GM21737 (cell line): ENCODE data around the gene ZFP62.
"Not testable (repeated sequence)": the region's sequence is repeated elsewhere in the genome, so short reads cannot be mapped to it uniquely, and the experiment has no call there.

ENCODE experiments used
- ATAC-seq: cut with Tn5 transposase; IDR thresholded peaks from one replicate; pipeline ENCODE4 v1.9.1; 2021; ENCODE audit warnings: mild to moderate bottlenecking, moderate library complexity; ENCODE audit not compliant: unreplicated experiment

ZFP62 gene

DNA sequence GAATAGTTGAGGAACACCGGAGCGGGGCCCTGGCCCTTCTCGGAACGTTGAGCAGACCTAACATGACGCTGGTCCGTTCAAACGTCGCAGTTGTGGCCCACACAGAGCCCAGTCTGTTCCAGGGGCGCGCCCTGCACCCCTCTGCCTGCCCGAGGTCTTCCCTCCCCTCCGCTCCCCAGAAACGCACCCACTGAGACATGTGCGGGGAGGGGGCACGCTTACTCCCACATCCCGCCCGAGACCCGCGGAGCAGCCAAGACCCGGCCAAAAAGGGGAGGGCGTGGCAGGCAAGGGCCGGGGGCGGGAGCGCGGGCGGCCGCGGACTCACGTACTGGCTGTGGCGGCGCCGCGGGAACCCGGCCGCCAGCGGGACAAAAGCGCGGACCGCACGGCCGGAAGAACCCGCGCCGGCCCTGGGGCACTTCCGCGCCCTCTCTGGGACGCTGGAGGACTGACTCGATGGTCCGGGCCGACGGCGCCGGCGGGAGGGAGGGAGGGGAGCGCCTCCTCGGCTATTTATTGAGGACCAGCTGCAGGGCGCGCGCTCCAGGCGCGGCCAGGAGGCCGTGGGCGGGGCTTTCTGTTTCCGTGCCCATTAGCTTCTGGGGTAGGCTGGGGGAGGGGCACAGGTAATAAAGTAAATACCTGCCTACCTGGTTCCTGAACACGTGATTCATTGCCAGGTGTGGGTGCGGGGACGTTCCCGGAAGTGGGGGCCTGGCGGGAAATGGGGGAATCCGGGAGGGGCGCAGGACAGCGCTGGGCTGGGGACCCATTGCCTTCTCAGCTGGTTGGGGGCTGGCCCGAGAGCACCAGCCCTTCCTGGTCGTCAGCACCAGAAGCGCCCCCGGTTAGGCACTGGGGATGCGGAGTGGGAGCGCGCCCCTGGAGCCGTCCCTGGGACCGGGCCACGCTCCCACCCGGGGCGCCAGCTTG lies at the start of gene ZFP62:
ZFP62 (minus strand) TSS at position 390 of the 936 bp plus-strand sequence; CDS start at position 333, 57 bp downstream.
- peak; percentile 90 for ATAC-seq

DNA sequence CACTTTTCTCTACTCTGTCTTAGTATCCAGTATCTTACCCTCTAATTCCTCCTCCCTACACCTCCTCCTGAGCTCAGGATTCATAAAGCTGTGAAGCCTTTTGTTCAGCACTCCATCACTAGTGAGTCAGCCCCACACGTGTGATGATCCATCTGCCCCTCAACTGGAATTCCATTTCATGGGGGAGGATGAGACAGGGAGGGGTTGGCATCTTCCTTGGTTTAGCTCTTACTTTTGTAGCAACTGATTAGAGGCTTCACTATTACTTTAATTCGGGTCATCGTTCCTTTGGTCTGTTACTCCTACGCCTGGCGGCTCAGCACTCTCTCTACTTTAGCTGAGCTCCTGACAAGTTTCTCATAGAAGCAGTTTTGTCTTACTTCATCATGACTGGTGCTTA lies 49.7 kb upstream of the ZFP62 start:
- ATAC-seq, result no peak

DNA sequence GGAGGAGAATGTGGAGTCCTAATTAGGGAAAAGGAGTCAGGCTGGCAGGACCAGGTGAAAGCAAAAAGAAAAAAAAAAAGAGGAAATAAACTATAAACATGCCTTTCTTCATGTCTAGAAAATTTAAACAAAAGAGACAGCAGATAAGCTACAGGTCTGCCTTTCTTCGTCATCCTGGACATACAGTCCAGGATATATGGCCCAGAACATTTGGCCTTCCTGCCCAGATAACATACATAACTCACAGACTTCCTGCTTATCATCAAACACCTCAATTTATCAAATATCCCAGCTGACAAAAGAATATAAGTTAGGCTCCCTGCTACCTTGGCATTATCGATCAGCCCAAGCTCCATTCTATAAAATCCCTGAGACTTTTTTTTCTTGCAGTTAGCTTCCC lies 49.1 kb upstream of the ZFP62 start:
- ATAC-seq, result no peak

DNA sequence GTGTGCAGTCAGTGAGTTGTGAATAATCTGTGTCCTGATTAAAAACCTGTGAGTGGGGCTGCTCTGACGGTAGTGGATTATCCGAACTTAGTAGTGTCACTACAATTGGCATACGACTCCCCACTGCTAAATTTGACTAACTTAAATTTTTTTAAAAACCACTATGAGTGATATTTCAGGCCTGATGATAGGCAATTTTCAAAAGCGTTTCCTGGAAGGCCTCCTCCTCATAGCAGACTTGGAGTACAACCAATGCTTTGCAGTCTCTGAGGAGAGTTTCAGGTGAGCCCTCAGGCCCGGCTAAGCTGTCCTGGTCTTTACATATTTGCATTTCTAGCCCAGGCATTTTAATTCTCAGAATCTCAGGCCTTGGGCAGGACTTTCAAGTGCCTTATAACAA lies 48.7 kb upstream of the ZFP62 start:
- no peak for ATAC-seq

DNA sequence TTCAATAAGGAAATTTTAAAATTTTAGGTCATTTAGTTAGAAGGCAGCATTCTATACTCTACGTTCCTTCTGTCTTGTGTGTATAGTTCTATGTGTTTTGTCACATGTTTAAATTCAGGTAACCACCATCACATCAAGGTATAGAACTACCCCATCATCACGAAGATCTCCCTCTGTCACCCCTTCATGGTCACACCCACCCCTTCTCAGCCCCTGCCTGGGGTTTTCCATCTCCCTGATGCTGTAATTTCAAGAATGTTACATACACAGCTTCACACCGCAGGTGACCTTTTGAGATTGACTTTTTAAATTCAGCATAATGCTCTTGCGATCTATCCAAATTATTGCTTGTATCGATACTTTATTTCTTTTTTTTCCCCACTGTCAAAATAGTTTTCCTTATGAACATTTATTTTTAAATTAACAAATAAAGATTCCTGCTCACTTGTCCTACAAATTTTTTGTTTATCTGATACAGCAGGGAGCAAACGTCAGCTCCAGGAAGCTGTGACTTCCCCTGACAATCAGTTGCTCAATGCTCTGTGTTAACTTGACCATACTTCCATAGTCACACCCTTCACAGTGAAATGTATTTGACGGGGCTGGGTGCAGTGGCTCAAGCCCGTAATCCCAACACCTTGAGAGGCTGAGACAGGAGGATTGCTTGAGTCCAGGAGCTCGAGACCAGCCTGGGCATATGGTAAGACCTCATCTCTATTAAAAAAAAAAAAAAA lies 48.1 kb upstream of the ZFP62 start:
- no peak for ATAC-seq

- no peak for ATAC-seq
Measured at GRCh38 chr5:180908400-180908799, 47.3 kb upstream of the ZFP62 start.

GRCh38 chr5:180901319-180902009 lies 40.4 kb upstream of the ZFP62 start:
- ATAC-seq, result no peak

GRCh38 chr5:180900178-180900577 lies 39.1 kb upstream of the ZFP62 start:
- no peak for ATAC-seq

DNA sequence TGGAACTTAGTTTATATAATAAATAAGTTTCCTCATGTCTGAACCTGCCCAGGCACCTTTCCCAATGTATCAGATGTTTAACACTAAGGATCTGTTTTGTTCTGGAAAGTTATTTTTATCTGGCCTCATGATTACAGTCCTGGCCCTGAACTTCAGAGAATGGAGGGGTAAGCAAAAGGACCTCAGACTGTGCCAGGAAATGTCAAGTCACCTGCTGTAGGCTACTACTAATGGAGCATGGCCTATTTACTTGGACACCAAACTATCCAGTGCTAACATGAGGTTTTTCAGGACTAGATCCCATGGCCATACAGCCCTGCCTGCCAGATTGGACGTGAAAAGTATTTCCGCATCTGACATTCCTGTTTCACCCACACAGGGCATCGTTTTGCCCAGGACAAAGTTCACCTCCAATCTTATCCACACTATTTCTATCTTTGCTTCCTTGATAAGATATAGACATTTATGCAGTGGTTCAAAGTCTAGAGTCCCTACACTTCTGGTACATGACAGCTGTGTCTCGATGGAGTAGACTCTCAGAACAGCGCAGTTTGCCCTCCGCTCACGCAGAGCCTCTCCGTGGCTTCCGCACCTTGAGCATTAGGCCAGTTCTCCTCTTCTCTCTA lies 37.7 kb upstream of the ZFP62 start, which contains the start of gene BTNL8:
BTNL8 (plus strand) TSS at position 539 of the 626 bp plus-strand sequence. CDS start 152 bp downstream, outside the sequence.
- ATAC-seq, result no peak

DNA sequence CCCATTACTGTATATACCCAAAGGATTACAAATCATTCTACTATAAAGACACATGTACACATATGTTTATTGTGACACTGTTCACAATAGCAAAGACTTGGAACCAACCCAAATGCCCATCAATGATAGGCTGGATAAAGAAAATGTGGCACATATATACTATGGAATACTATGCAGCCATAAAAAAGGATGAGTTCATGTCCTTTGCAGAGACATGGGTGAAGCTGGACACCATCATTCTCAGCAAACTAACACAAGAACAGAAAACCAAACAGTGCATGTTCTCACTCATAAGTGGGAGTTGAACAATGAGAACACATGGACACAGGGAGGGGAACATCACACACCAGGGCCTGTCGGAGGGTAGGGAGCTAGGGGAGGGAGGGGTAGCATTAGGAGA lies 34.3 kb upstream of the ZFP62 start:
- not testable (repeated sequence) for ATAC-seq

DNA sequence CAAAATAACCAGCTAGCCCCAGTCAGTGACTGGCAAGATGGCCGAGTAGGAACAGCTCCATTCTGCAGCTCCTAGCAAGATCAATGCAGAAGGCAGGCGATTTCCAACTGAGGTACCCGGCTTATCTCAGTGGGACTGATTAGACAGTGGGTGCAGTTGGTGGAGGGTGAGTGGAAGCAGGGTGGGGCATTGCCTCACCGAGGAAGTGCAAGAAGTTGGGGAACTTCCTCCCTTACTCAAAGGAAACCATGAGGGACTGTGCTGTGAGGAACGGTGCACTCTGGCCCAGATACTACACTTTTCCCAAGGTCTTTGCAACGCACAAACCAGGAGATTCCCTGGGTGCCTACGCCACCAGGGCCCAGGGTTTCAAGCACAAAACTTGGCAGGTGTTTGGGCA lies 28.3 kb upstream of the ZFP62 start:
- no peak for ATAC-seq

GRCh38 chr5:180885845-180886529 lies 24.9 kb upstream of the ZFP62 start:
- not testable (repeated sequence) for ATAC-seq

DNA sequence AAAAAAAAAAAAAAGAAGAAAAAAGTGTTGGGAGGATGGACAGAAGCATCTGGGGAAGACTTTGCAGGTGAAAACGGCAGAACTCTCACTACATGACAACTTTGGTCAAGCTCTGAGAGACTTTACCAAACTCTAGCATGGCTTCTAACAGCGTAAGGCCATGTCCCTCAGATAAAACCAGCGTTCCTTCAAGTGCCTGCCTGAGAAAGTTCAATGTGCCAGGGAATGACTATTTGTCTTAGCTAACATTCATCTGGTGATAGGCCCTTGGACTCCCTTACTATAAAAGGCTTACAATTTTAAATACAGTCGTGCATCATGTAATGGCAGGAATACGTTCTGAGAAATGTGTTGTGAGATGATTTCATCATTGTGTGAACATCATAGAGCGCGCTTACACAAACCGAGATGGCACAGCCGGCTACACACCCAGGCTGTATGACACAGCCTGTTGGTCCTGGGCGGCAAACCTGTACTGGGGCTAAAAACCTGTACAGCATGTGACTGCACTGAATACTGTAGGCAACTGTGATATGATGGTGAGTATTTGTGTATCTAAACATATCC lies 14.9 kb upstream of the ZFP62 start:
- no peak for ATAC-seq

- ATAC-seq, result no peak
Measured at GRCh38 chr5:180874804-180875582, 13.9 kb upstream of the ZFP62 start.

GRCh38 chr5:180873615-180874520 lies 12.8 kb upstream of the ZFP62 start:
- ATAC-seq, result no peak

DNA sequence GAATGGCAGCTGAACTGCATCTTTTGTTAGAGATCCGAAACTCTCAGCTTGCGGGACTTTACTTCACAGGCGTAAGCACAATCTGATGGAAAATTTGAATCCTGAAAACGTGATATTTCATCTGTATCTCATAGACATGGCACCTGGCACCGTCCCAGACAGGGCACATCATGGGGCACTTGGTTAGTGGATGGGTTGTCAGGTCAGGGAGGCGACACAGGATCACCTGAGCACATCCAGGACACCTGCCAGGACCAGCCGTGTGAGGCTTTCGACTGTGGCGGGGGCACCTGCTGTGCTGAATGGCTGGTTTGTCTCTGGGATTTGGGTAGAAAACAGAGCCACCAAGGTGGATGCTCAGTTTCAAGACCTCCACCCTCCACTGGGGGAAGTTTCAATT lies 11.3 kb upstream of the ZFP62 start:
- no peak for ATAC-seq

GRCh38 chr5:180870276-180871068 lies 9.4 kb upstream of the ZFP62 start:
- no peak for ATAC-seq
